ENCODE measurements around the gene SLC38A10. TPM values are rescaled to one million over a fixed set of nuclear protein-coding genes. Genes with fewer than 3 reads are reported as not detected.

SLC38A10 gene
- total RNA-seq, 1 donor from 2014 or later, result 135 TPM

DNA sequence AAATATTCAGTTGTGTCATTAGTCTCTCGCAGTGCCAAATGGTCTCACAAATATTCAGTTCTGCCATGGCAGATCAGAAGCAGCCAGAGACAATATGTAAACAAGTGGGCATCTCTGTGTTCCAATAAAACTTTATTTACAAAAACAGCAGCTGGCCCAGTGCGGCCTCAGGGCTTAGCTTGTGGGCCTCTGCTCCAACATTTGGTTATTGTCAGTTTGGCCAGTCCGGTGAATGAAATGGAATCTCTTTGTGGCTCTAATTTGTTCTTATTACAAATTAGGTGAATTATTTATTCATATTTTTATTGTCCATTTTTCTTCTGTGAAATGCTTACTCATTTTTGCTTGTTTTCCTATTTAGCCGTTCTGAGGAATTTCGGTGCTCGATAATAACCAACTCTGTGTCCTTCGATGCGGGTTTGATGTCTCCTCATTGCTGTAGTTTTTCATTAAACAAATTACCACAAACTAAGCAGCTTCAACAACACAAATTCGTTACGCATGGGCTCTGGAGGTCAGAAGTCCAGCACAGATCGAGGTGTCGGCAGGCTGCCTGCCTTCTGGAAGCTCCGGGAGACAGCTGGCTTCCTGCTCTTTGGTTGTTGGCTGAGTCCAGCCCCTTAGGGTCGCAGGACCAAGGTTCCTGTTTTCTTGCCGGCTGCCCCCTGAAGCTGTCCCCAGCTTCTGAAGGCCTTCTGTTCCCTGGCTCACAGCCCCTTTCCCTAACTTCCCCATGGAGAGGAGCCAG is 4.1 kb upstream of the SLC38A10 start:
- DNase-seq (ENCODE audit: low spot score), result no peak

DNA sequence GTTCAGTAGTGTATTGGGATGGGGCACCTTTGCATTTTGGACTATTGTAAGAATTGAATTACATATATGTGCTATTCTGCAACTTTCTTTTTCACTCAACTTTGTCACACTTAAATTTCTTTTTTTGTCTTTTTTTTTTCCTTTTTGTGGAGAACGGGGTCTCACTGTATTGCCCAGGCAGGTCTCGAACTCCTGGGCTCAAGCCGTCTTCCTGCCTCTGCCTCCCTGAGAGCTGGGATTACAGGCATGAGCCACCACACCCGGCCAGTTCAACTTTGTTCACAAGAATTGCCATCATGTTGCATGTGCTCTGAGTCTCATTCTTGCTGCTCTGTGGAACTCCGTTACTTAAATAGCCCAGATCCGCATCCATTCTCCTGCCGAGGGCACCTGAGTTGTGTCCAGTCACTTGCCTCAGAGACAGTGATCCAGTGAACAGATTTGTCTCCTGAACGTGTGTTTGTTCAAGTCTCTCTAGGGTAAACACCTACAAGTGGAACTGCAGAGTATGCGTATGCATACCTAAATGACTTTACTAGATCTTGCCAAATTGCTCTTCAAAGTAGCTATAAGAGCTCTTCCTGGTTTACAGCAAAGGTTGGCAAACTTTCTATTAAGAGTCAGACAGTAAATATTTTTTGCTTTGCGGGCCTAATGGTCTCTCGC is 3.4 kb upstream of the SLC38A10 start:
- no peak for DNase-seq (ENCODE audit: low spot score)

DNA sequence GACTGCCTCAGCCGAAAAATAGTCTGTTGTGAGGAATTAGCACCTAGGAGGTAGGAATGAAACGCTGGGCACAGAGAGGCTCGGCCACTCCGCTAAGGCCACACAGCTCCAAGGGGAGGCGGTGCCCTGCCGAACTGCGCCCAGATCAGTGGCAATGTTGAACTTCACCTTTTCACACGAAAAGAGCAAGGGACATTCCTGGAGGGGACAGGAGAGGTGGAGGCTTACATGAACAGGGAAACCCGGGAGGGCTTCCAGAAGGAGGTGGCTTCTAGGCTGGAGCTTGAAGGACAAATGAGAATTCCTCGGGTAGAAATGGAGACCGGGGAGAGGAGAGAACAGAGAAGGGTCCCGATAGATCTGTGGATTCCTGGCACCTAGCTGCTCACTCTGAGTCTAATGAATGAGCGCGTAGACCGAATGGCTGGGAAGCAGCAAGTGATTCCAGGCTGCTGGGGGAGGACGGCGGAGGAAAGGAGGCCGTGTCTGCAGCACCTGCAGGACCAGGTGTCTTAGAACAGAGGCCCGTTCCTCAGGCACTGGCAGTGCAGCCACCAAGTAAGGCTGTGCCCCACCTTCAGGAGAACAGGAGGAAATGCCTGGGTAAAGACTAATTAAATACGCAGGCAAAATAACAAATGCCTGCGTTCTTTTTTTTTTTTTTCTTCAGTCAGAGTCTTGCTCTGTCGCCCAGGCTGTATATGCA is 722 bp upstream of the SLC38A10 start:
- DNase-seq (ENCODE audit: low spot score), result peak; percentile 69

DNA sequence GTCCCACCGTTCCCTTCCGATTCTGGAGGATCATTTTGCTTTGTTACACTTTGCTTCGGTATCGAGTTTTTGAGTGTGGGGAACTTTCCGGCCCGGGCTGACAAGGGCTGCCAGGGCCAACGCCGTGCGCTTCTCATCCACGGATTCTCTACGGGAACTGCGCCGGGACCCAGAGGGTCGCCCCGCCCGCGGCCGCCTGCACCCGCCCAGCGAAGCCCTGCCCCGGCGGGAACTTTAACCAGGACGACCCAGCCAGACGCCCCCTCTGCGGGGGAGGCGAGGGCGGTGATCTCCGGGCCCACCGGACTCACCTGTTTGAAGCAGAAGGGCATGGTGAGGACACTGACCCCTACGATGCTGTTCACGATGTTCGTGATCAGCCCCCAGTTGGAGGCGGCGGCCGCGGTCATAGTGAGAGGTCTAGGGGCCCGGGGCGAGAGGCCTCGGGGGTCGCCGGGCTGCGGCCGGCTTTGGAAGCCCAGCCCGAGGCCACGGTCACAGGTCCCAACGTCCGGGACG is 536 bp downstream of the SLC38A10 start:
- no peak for DNase-seq (ENCODE audit: low spot score)

DNA sequence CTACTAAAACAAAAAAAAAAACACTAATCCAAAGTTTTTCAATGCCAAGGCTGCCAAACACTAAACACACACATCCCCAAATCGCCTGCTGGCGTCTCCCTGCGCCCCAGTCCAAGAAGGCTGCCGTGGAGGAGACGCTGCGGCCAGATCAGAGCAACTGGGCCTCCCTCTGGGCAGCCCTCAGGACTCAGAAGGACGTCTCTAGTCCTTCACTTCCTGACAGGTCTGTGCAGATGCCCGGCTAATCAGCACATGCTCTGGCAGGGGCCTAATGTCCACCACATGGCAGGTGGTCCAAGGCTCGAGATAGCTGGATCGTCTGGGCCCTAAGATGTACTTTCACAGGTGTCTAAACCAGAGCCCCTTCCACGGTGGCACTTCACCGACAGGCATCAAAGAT is 2.7 kb downstream of the SLC38A10 start:
- no peak for DNase-seq (ENCODE audit: low spot score)

DNA sequence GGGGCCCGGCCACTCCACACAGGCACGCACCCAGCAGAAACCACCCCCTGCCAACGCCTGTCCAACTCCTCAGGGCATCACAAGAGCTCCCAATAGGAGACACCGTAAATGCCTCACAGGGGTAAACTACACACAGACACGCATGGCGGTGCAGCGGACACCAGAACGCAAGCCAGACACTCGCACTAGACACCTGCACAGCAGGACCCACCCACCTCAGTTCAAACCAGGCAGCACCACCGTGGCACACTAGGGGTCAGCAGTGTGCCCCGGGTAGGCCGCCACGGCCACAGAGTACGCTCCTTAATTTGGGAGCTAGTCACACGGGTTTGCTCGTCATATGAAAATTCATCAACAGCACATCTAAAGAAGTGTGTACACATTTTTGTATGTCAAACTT is 3.4 kb downstream of the SLC38A10 start:
- DNase-seq (ENCODE audit: low spot score), result peak; percentile 64

DNA sequence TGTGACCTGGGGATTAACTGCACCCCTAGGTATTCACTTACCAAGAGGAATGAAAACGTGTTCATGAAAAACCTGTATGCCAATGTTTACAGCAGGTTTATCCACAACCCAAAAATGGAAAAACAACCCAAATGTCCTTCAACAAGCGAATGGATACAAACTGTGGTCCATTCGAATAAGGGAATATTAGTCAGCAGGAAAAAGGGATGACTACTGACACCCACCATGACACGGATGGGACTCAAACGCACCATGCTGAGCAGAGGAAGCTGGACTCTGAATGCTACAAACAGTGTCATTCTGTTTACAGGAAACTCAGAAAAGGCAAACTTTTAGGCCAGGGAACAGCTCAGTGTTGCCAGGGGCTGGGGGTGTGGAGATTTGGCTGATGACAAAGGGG is 4.9 kb downstream of the SLC38A10 start:
- no peak for DNase-seq (ENCODE audit: low spot score)

DNA sequence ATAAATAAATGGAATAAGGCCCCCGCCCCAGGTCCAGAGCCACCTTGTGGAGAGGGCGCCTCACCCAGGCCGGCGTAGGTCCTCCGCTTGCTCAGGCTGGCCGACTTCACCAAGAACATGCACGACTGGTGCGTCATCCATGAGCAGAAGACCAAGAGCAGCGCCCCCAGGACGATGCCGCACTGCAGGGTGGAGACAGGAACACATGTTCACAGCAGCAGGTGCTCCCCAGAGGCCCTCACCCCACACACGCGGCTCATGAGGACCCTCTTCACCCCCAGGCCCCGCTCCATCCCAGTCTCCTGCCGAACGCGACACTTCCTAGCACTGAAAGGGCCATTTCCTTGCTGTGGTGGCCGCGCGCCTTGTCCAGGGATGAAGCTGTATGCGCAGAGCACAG is 5.5 kb downstream of the SLC38A10 start:
- DNase-seq (ENCODE audit: low spot score), result no peak

DNA sequence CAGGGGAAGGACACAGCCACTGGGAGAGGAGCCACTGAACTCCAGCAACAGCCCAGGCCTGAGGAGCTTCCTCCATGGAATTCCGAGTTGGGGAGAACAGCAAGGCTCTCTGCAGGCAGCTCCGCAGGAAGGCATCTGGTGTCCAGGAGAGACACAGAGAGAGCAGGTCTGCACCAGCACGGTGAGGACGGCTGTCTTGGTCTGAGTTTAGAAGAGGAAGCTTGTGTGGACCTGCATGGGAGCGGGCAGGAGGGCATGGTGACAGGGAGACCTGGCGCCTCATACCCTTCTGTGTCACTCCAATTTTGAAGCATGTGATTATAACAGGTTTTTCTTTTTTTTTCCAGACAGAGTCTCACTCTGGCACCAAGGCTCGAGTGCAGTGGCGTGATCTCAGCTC is 6.4 kb downstream of the SLC38A10 start:
- DNase-seq (ENCODE audit: low spot score), result no peak

DNA sequence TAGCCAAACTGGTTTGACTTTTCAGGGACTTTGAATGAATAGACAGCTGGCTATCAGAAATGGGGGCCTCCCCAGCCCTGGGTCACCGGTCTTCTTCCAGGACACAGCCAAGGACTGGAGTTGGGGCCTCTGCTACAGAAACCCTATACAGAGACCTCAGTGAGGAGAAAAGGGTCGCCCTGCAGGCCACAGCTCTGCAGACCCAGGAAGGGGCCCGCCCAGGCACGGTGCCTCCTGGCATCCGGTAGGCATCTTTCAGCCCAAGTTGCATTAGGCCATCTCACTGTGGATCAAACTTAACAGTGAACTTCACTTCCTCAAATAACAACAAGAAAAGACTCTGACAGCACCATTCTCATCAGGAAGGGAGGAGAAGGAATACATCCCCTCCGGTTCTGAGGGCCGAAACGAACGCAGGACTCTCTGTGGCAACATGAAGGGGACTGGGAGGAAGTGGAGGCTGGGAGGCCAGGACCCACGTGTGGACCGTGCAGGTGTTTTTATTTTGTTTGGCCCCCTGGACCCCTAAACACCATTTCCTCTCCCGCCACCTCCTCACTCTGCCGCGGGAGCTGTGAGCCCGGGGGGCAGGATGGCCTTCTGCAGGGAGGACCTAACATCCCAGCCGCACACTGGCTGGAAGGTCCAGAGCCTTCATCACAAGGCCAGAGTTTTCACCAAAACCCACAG is 7.2 kb downstream of the SLC38A10 start:
- DNase-seq (ENCODE audit: low spot score), result no peak

DNA sequence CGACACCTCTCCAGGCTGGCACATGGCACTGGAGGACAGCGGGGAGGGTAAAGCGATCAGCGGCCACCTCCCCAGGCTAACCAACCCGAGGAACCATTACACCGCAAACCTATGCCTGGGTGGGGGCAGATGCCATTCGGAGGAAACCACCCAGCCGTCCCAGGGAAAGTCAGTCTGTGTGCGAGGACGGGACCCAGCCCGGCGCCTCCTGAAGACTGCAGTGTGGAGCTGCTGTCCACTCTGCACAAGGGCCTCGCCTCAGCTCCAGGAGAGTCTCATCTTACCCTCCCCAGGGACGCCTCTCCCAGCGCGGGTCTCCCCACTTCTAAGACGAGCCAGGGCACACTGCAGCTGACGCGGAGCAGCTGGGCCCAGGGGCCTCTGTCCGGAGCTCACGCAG is 8.0 kb downstream of the SLC38A10 start:
- DNase-seq (ENCODE audit: low spot score), result no peak

DNA sequence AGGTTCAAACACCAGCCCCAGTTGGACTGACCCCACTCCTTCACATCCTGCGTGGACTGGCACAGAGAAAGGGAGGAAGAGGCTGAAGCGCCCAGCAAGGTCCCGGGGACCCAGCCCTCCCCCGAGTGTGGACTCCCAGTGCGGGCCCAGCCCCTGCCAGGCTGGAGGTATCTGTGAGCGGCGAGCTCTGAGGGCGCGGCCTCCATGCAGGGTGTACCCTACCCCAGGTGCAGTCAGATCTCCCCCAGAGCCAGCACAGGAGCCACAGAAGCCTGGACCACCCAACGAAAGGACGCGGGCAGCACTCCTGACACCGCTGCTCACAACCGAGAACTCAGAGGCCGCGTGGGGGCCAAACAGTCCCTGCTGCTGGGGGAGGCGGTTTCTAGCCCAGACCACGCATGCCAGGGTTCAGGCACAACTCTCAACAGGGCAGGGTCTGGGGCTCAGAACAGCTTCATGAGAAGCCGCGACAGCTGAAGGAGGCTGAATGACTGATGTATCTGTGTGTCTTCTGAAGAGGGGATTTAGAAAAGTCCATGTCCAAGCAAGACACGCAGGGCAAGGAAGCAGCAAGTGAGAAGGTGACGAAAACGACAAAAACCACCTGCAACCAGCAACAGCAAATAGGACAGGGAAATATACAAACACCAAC is 8.5 kb downstream of the SLC38A10 start:
- no peak for DNase-seq (ENCODE audit: low spot score)

DNA sequence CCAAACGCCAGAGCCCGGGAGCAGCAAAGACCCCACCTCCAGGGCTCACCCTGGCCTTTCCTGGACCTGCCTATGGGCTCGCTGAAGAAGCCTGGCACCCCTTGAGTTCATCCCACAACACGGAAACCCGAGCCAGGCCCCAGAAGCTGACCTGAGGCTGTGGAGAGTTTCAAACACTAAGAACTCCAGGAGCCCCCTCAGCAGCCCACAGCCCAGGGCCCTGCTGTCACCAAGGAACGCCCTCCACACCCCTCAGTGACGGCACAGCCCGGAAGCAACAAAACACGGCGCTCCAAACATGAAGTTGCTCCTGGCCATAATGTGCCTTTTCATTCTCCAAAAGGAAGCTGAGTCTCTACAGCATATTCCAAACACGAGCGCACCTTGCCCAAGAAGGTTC is 9.2 kb downstream of the SLC38A10 start:
- DNase-seq (ENCODE audit: low spot score), result no peak

DNA sequence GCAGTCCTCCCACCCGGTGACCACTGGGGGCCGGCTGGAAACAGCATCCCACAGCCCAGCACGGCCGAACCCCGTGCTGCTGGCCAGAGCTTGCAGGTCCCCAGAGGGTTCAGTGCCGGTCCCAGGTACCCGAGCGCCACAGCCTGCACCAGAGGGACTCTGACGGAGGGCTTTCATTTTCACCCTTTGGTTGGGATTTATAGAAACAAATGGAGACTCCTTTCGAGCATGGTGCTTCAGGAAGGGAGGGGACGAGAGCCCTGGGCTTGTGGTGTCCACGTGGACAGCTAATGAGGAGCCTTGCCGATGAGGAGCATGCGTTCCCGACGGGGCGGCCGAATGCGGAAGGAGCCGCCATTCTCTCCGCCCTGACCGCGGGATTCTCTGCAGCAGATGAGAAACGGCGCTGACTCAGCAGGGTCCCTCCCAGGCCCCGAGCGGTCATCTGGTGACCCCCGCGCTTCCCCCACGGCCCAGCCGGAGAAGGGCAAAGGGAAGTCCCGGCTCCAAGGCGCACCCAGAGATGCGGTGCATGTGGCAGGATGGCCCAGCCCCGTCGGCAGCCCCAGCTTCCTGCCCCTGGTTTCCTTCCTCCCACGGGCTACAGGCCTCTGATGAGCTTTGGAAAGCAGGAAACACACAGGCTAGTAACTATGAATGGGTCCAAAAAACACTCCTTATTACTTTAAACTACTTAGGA is 9.8 kb downstream of the SLC38A10 start:
- peak; percentile 73 for DNase-seq (ENCODE audit: low spot score)

DNA sequence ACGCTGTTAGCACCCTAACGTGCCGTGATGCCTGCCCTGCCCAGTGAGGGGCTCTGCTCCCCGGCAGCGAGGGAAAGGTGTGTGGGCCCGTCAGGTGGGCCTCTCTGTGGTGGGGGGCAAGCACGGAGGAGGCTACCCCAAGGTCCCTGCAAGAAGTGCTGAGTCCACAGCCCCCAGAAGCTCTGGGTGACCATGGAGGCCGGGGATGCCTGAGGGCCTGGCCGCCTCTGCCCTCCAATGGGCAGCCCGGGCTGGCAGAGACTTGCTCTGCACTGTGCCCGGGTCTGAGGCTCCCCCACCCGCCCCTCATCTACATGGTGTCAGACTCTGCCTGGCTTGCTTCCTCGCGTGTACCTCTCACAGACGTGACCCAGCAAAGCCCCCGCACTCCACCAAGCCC is 12.2 kb downstream of the SLC38A10 start:
- no peak for DNase-seq (ENCODE audit: low spot score)

DNA sequence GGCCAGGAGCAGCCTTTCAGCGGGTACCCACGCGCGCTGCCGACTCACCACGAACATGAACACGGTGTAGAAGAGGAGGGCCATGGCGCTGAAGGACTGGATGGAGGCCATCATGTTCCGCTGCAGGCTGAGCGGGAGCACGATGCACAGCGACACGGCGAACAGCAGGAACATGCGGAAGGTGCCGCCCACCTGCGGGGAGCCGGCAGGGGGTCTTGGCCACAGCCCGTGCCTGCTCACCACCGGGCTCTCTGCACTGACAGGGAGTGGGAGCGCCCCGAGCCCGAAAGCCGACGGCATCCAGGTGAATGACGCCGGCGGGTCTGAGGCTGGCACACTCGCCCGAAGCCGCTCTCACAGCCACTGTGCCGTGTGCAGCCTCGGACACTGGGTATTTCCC is 13.0 kb downstream of the SLC38A10 start:
- no peak for DNase-seq (ENCODE audit: low spot score)

DNA sequence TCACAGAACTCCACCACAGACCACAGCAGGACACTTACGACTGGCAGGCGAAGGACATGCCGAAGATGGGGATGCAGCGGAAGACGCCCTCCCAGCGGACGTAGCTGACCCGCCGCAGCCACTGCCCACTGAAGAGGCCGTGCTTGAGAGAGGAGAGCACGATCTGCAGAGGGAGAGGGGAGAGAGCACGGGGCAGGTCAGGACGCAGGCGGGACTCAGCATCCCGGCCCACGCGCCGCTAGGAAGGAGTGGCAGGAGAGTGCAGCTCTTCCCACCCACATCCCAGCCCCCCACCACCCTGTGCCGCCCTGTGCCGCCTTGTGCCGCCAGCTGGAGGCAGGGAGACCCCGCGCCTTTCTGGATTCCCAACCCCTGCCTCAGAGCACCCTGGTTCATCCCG is 14.5 kb downstream of the SLC38A10 start:
- DNase-seq (ENCODE audit: low spot score), result no peak

DNA sequence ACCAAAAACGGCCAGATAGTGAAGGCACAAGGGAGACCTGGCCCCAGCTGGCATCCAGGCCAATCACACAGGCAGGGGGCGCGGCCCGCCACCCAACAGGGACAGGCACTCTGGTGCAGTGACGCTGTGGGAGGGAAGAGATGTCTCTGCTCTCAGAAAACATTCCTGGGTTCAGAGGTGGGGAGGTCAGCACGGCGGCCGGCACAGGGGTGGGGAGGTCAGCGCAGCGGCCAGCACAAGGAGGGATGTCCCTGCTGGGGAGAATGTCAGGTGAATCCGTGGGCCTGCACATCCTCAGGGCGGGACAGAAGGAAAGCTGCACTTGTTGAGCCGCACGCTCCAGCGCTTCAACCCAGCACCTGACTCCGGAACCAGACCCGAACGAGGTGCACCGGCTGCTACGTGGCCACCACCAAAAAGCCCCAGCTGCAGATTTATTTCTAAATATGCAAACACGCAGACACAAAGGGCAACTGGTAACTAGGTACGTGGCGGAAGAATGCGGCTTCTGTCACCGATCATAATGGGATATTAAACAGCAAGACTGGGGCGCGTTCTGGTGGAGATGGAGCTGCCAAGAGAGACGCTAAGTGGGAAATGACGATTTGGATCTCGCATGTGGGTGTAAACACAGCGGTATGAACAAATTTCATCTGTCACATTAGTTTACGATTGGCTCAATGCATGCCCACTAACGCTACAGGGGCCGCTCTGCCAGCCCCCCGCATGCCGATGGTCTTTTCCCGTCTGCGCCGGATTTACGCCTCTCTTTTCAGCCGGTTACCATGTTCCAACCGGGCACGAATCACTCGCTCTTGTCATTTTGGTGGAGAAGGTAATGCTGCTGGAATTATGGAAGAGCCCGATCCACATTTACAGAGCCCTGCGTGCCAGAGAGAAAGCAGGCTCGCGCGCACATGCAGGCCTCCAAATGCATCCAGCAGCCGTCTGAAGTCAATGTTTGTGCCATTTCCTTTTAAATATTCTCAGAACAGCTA is 15.5 kb downstream of the SLC38A10 start:
- no peak for DNase-seq (ENCODE audit: low spot score)

DNA sequence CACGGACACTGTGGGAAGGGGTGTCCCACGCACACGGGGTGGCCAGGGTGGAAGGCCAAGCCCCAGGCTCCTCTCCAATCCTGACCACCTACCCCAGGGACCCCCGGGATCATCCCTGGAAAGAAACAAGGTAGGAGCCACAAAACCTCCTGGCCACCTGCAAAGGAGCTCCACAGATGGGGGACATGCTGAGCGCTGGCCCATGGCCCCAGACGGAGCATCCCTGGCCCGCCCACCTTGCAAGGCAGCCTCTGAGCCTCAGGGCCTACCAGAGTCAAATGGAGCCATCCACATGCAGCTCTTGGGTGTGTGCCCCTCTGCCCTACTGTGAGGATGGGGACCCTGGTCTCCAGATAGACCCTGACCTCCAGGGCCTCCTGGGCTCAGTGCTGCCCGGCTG is 16.3 kb downstream of the SLC38A10 start:
- DNase-seq (ENCODE audit: low spot score), result no peak
